Cerebellar cortex (tissue), 1 donor: ENCODE results near the gene CCDC154.
"Not testable (repeated sequence)": the region's sequence is repeated elsewhere in the genome, so short reads cannot be mapped to it uniquely, and the experiment has no call there.

ENCODE experiments used
- DNase-seq: peaks from one replicate; pipeline ENCODE4 v3.0.0-alpha.2; 2015; ENCODE audit warnings: low spot score

Gene CCDC154

DNA sequence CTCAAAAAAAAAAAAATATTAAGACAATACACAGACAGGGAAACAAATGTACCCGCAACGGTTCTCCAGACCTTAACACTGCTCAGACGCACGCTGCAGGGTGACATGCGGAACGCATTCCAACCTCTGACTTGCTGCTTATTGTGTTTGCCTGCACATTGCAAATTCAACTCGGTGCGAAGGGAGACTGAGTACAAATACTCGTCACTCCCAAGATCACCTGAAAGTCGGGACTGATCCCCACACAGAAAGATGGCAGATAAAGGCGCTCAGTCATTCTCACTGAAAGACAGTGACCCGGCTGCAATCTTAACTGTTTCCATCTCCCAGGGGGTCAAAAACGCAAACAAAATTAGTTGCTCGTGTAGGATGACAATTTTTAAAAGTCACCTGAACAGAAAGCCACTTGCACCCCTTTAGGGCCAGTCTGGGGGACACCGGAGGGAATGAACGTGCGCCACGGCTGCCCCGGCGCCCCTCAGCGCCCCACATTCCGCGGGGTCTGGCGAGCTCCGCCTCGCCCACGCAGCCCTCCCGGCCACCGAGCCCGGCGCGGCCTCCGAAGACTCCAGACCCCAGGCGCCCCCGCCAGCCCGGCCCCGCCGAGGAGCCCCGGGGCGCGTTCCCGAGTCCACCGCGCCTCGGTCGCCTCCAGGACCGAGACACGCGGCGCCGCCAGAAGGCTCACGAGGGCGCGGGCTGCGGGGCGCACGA is 29.9 kb upstream of the CCDC154 start:
- DNase-seq: peak; percentile 4

DNA sequence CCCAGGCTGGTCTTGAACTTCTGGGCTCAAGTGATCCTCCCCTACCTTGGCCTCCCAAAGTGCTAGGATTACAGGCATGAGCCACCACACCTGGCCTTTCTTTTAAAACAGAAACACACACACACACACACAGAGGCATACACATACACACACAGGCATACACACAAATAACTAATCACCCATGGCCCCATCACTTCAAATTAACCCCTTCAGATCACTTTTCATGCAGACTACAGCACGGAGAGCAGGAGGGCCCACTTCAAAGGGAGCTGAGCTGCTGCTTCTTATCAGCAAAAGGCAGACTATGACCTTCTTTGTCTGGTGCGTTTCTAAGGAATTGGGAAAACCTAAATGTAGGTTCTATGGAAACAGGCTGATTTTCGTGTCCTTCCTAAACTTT is 28.6 kb upstream of the CCDC154 start:
- DNase-seq: no peak

GRCh38 chr16:1471569-1472194 is 27.3 kb upstream of the CCDC154 start:
- DNase-seq: peak; percentile 3

GRCh38 chr16:1470481-1471251 is 26.3 kb upstream of the CCDC154 start:
- no peak for DNase-seq

DNA sequence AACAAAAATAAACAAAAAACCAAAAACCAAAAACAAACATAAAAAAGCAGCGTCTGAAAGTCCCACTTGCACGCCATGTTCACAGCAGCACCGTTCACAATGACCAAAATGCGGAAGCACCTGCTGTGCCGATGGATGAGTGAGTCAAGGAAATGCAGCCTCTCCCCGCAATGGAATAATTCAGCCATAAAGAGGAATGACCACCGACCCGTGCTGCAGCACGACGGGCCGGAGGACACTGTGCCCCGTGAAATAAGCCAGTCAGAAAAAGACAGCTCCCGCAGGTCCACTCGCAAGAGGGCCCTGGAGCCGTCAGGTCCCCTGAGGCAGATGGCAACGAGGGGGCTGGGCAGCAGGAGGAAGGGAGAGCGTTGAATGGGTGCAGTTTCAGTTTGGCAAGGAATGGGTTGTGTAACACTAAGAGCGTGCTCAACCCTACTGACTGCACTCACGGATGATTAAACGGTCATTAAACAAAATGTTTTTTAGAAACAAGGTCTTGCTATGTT is 25.4 kb upstream of the CCDC154 start:
- no peak for DNase-seq

DNA sequence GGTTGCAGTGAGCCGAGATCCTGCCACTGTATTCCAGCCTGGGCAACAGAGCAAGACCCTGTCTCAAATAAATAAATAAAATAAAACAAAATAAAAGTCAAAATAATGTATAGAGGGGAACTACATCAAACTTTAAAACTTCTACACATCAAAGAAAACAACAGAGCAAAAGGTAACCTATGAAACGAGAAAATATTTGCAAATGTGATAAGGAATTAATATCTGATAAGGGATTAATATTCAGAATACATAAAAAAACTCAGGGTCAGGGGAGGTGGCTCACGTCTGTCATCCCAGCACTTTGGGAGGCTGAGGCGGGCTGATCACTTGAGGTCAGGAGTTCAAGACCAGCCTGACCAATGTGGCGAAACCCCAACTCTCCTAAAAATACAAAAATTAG is 24.8 kb upstream of the CCDC154 start:
- not testable (repeated sequence) for DNase-seq

- DNase-seq: no peak
Measured at GRCh38 chr16:1468426-1468810, 24.1 kb upstream of the CCDC154 start.

GRCh38 chr16:1466968-1467521 is 22.7 kb upstream of the CCDC154 start:
- DNase-seq: no peak

DNA sequence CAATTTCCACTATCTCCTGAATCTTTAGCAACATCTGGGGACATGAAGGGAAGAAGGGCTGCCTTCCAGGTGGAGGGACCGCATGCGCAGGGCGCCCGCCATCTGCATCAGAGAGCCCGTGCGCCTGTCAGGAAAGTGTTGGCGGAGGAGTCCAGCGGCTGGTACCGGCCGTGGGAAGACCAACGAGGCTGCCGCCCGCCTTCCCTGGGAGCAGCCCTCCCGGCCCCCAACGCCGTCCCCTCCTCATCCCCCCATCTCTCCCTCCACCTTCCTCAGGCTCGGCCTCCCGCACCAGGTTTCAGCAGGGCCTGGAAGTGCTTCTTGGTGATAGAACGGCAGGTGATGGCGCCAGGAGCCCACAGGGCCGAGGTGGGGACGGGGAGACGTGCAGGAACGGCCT is 21.7 kb upstream of the CCDC154 start:
- DNase-seq: no peak

GRCh38 chr16:1465567-1465915 is 21.2 kb upstream of the CCDC154 start:
- DNase-seq: no peak

- DNase-seq: no peak
Measured at GRCh38 chr16:1464894-1465566, 20.7 kb upstream of the CCDC154 start.

- no peak for DNase-seq
Measured at GRCh38 chr16:1464196-1464893, 20.0 kb upstream of the CCDC154 start.

- no peak for DNase-seq
Measured at GRCh38 chr16:1461146-1461545, 16.8 kb upstream of the CCDC154 start.

GRCh38 chr16:1460602-1461138 is 16.3 kb upstream of the CCDC154 start:
- no peak for DNase-seq

DNA sequence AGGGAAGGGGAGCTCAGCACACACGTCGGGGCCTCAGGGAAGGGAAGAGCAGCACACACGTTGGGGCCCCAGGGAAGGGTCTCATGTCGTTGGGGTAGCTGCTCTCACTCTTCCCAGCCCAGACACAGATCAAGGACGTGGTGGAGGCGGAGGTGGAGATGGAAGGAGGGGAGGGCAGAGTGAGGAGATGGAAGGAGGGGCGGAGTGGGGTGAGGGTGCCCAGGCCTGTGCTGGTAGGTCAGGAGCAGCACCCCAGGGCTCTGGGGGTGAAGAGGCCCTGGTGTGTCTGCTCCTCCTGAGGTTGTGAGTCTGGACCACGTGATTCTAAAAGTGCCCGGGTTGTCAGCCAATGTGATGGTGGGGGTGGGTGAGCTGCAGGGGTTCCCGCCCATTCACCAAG is 15.6 kb upstream of the CCDC154 start:
- DNase-seq: no peak

- no peak for DNase-seq
Measured at GRCh38 chr16:1458977-1459341, 14.6 kb upstream of the CCDC154 start.

DNA sequence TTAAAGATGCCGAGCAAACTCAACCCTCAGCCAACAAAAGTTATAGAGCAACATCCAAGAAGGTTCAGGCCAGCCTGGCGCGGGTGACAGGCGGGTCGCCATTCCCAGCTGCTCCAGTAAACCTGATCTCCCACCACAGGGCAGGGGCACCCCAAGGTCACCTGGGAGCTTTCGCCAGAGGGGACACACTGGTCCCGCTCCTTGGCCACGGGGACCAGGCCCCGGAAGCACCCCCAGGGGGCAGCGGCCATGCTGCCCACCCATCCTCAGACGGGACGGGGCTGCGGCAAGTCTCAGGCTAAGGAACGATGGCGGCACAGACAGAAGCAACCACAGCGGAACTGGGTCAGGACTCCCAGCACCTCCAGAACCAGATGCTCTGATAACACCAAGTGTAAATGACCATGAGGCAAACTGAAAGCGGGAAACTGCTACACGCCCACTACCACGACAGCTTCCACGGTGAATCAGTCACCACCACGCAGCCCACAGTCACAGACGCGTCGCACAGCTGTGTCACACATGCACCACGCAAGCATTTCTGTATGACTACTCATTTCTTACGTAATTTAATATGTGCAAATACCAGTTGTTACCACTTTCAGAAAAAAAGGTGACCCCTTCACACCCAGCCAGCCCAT is 14.1 kb upstream of the CCDC154 start:
- DNase-seq: no peak

DNA sequence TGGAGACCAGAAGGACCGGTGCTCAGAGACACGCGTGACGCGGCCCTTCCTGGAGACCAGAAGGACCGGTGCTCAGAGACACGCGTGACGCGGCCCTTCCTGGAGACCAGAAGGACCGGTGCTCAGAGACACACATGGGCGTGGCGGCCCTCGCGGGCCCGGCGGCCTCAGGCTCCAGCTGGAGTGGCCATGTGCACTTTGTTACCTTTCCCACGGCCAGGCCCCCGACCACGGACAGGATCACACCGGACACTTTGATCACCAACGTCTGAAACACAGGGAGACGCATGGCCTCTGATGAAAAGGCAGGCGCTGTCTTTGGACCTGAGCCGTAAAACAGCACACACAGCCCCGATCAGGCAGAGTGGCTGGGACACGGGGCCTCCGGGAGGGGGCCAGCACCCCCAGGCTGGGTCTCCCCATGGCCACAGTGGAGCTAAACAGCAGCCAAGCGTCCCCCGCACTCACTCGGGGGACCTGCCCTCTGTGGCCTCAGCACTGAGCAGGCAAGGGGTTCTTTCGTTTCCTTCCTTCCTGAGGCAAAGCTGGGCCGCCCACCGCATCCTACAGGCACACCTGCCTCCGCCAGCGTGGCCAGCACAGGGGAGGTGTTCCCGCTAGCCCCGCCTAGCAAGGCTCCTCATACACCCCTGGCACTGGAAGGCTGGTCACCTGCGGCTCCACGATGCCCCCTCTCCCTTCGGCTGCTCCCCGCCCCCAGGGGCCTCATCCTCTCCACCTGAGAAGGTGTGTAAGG is 13.3 kb upstream of the CCDC154 start:
- DNase-seq: no peak

DNA sequence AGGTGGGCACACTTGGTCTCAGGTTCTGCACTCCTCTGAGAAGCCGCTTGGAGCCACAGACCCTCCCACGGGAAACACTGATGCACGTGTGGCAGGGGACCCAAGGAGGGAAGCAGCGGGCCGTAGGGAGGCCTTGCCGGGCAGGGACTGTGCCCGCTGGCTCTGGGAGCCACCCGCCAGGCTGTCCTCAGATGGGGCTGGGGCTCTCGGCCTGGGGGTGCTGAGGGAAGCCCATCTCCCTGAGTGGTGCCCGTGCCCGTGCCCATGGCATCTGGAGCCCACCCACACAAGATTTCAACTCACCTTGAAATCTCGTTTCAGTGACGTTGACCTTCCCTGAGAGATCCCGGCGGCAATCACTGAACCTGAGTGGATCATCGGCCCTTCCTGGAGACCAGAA is 12.6 kb upstream of the CCDC154 start:
- DNase-seq: no peak
